DOHH2 (cell line): Measurements from ENCODE around the gene MLC1.

ENCODE experiments used
- H3F3A ChIP-seq: fragments of 200-600 bp; sonication (generic), shearing (Covaris generic); 2 replicates; pipeline ENCODE4 v1.6.0; 2016; ENCODE audit warnings: antibody characterized with exemption, mild to moderate bottlenecking; ENCODE audit not compliant: control insufficient read depth, insufficient read depth
- H3K27ac ChIP-seq: fragments of 200-600 bp; sonication (generic); 2 replicates; pipeline ENCODE4 v1.5.1; 2014; ENCODE audit warnings: low read depth, mild to moderate bottlenecking, low read length, moderate library complexity
- H3K27me3 ChIP-seq: fragments of 200-600 bp; sonication (generic); 2 replicates; pipeline ENCODE4 v1.6.1; 2014; ENCODE audit warnings: mild to moderate bottlenecking, low read length, mixed read lengths; ENCODE audit not compliant: control insufficient read depth
- H3K36me3 ChIP-seq: fragments of 200-600 bp; sonication (generic); 2 replicates; pipeline ENCODE4 v1.6.1; 2014; ENCODE audit warnings: mild to moderate bottlenecking, low read length, moderate library complexity, mixed read lengths; ENCODE audit not compliant: control insufficient read depth
- H3K4me1 ChIP-seq: fragments of 200-600 bp; sonication (generic); 2 replicates; pipeline ENCODE4 v1.6.1; 2014; ENCODE audit warnings: mild to moderate bottlenecking, low read length, mixed read lengths; ENCODE audit not compliant: control insufficient read depth
- H3K4me2 ChIP-seq: fragments of 200-600 bp; sonication (generic); 2 replicates; pipeline ENCODE4 v1.6.0; 2014; ENCODE audit warnings: mild to moderate bottlenecking, low read length, moderate library complexity
- H3K4me3 ChIP-seq: fragments of 200-600 bp; sonication (generic); 2 replicates; pipeline ENCODE4 v1.5.1; 2014; ENCODE audit warnings: mild to moderate bottlenecking, low read length, mixed read lengths
- H3K79me2 ChIP-seq: fragments of 200-600 bp; sonication (generic); 2 replicates; pipeline ENCODE4 v1.6.1; 2014; ENCODE audit warnings: mild to moderate bottlenecking, low read length, mixed read lengths; ENCODE audit not compliant: control insufficient read depth
- H3K9me2 ChIP-seq: fragments of 200-600 bp; sonication (generic); replicated peaks from 2 replicates; pipeline ENCODE4 v1.6.1; 2014; ENCODE audit warnings: mild to moderate bottlenecking, low read length, mixed read lengths; ENCODE audit not compliant: control insufficient read depth
- H3K9me3 ChIP-seq: fragments of 200-600 bp; sonication (generic); 2 replicates; pipeline ENCODE4 v1.6.1; 2014; ENCODE audit warnings: antibody characterized with exemption, low read length, mixed read lengths; ENCODE audit not compliant: control insufficient read depth, insufficient read depth
- H4K20me1 ChIP-seq: fragments of 200-600 bp; sonication (generic); 2 replicates; pipeline ENCODE4 v1.6.0; 2014; ENCODE audit warnings: low read depth, mild to moderate bottlenecking, antibody characterized with exemption, low read length, moderate library complexity; ENCODE audit not compliant: control insufficient read depth, insufficient read depth
- EZH2phosphoT487 ChIP-seq: fragments of 200-600 bp; sonication (generic); IDR thresholded peaks from 2 replicates; pipeline ENCODE4 v1.6.1; 2017; ENCODE audit warnings: borderline replicate concordance, mild to moderate bottlenecking, antibody characterized with exemption, low read length, moderate library complexity, mixed read lengths
- TF ChIP-seq, protein P1 (sequence below): fragments of 200-600 bp; sonication (generic); IDR thresholded peaks from one replicate; pipeline ENCODE4 v1.5.1; 2014; ENCODE audit warnings: antibody characterized with exemption, mild to moderate bottlenecking, low read depth, low read length; ENCODE audit not compliant: poor library complexity, severe bottlenecking

MLC1 gene

DNA sequence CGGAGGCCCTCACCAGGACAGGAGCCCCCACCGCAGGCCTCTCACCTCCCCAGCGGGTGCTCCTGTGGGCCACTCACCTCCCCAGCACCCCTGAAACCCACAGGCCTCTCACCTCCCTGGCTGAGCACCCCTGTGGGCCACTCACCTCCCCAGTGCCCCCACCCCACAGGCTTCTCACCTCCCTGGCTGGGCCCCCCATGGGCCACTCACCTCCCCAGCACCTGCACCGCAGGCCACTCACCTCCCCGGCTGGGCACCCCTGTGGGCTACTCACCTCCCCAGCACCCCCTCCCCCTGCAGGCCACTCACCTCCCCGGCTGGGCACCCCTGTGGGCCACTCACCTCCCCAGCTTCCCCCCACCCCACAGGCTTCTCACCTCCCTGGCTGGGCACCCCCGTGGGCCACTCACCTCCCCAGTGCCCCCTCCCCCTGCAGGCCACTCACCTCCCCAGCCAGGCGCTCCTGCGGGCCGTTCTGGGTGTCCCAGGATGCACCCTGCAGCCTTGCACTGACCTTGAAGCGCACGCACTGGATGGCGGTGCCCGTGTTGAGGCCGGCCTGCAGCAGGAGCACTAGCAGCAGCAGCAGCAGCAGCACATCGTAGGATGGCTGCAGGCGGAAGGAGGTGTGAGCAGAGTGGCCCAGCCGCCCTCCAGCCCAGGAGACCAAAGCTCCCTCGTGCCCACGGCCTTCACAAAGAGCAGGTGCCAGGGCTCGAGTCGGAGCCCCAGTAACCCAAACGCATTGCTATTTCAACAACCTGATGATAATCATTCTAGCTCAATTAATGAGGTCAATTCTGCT, 21.4 kb downstream of the MLC1 start:
- Histone ChIP-seq H3K27ac (no peak overlapping the region), H3K36me3 (no peaks in the 10 kb centered on the region), H3K4me3 (no peak overlapping the region), H3K4me1 (peaks cover 31% of the 10 kb centered on the region), H3K4me2 (no peak overlapping the region), H3K27me3 (no peaks in the 10 kb centered on the region), H3K79me2 (no peaks in the 10 kb centered on the region), H3K9me3 (no peaks in the 10 kb centered on the region), H3F3A (peaks cover 10% of the 10 kb centered on the region), H3K9me2 (no peaks in the 10 kb centered on the region), H4K20me1 (no peaks in the 10 kb centered on the region)
- TF ChIP-seq, protein P1, sequence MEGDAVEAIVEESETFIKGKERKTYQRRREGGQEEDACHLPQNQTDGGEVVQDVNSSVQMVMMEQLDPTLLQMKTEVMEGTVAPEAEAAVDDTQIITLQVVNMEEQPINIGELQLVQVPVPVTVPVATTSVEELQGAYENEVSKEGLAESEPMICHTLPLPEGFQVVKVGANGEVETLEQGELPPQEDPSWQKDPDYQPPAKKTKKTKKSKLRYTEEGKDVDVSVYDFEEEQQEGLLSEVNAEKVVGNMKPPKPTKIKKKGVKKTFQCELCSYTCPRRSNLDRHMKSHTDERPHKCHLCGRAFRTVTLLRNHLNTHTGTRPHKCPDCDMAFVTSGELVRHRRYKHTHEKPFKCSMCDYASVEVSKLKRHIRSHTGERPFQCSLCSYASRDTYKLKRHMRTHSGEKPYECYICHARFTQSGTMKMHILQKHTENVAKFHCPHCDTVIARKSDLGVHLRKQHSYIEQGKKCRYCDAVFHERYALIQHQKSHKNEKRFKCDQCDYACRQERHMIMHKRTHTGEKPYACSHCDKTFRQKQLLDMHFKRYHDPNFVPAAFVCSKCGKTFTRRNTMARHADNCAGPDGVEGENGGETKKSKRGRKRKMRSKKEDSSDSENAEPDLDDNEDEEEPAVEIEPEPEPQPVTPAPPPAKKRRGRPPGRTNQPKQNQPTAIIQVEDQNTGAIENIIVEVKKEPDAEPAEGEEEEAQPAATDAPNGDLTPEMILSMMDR, result no peak
- TF ChIP-seq EZH2phosphoT487, result no peak

DNA sequence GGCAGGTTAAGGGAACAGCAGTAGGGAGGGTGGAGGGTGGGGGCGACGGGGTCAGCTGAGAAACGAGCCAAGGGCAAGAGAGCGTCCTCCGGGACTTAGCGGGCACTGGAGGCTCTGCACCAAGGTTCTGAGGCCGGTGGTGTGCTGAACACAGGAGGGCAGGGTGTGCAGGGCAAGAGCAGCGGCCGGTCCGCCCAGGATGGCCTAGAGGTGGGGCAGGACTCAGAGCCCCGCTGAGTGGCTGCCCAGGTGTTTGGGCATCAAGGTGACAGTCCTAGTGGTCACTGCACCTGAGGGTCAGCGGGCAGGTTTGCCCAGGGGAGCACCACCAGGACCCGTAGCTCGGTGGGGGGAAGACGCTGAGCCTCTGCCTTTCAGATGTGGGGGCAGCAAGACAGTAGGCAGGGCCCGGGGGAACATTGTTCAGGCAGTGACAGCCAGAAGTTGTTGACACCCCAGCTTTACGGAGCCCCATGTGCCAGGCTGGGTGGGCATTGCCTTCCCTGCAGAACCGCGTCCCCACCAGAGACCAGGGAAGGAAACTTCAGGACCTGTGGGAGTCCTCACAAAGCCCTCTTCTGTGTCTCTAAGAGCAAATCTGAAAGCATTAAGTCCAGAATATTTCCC, 22.6 kb downstream of the MLC1 start:
- Histone ChIP-seq H3K79me2 (no peaks in the 10 kb centered on the region), H3K9me2 (no peaks in the 10 kb centered on the region), H3K4me2 (no peak overlapping the region), H3K4me3 (no peak overlapping the region), H3K9me3 (no peaks in the 10 kb centered on the region), H3K27me3 (no peaks in the 10 kb centered on the region), H4K20me1 (no peaks in the 10 kb centered on the region), H3K4me1 (peaks cover 41% of the 10 kb centered on the region), H3K36me3 (no peaks in the 10 kb centered on the region), H3K27ac (no peak overlapping the region), H3F3A (peaks cover 11% of the 10 kb centered on the region)
- TF ChIP-seq, protein P1, result no peak
- no peak for TF ChIP-seq EZH2phosphoT487

DNA sequence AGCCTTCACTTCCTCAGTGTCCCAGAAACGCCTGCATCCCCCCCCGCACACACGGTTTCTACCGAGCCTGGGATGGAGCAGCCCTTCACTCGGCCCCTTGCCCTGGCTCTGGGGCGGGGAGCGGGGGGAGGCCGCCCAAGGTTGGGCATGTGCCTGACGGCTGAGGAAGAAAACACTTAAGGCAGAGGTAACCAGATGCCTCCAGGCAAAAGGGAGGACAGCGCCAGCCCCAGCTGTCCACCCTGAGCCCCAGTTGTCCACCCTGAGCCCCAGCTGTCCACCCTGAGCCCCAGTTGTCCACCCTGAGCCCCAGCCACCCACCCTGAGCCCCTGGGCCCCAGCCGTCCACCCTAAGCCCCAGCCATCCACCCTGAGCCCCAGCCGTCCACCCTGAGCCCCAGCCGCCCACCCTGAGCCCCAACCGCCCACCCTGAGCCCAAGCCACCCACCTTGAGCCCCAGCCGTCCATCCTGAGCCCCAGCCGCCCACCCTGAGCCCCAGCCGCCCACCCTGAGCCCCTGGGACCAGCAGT, 23.3 kb downstream of the MLC1 start:
- H4K20me1 ChIP-seq, result no peaks in the 10 kb centered on the region
- peaks cover 43% of the 10 kb centered on the region for H3K4me1 ChIP-seq
- TF ChIP-seq, protein P1, result no peak
- no peak for TF ChIP-seq EZH2phosphoT487
- no peak overlapping the region for H3K4me2 ChIP-seq
- no peaks in the 10 kb centered on the region for H3K36me3 ChIP-seq
- H3K27ac ChIP-seq, result no peak overlapping the region
- no peaks in the 10 kb centered on the region for H3K9me2 ChIP-seq
- H3K9me3 ChIP-seq, result no peaks in the 10 kb centered on the region
- no peak overlapping the region for H3K4me3 ChIP-seq
- H3F3A ChIP-seq, result peaks cover 11% of the 10 kb centered on the region
- no peaks in the 10 kb centered on the region for H3K79me2 ChIP-seq
- H3K27me3 ChIP-seq, result no peaks in the 10 kb centered on the region
